Astrocyte of the spinal cord (primary cell): ENCODE data around the gene RAP1GAP2.

Experiments
- DNase-seq: peaks from one replicate; pipeline ENCODE4 v3.0.0; 2011; ENCODE audit warnings: low read depth, low spot score
- H3K4me3 ChIP-seq: 2 replicates; pipeline ENCODE4 v1.5.1; 2011; ENCODE audit warnings: low read depth, mild to moderate bottlenecking, low read length, moderate library complexity
- CTCF ChIP-seq: IDR thresholded peaks from 2 replicates; pipeline ENCODE4 v1.5.1; 2012; ENCODE audit warnings: low read depth, mild to moderate bottlenecking, low read length, inconsistent platforms
- in situ Hi-C: cut with HindIII; loops from 2 replicates; pipeline ENCODE4 v1.10.0; 2017; ENCODE audit warnings: low sequenced_read_pairs

Gene RAP1GAP2

GRCh38 chr17:2849327-2849670 is 53.1 kb downstream of the RAP1GAP2 start:
- no peak for TF ChIP-seq CTCF
- in situ Hi-C loops: no loop called here
- no peak for DNase-seq
- no peak overlapping the region for H3K4me3 ChIP-seq

GRCh38 chr17:2850991-2851390 is 54.8 kb downstream of the RAP1GAP2 start:
- in situ Hi-C loops: no loop called here
- H3K4me3 ChIP-seq: no peak overlapping the region
- TF ChIP-seq CTCF: no peak
- no peak for DNase-seq

- TF ChIP-seq CTCF: no peak
- H3K4me3 ChIP-seq: no peak overlapping the region
- DNase-seq: no peak
- in situ Hi-C loops: no loop called here
Observed at GRCh38 chr17:2851615-2852014, 55.4 kb downstream of the RAP1GAP2 start.

GRCh38 chr17:2852221-2852620 is 56.0 kb downstream of the RAP1GAP2 start:
- no peak overlapping the region for H3K4me3 ChIP-seq
- no peak for TF ChIP-seq CTCF
- in situ Hi-C loops: no loop called here
- no peak for DNase-seq

- in situ Hi-C loops: no loop called here
- TF ChIP-seq CTCF: no peak
- DNase-seq: no peak
- H3K4me3 ChIP-seq: peak overlapping the region; percentile 21
Observed at GRCh38 chr17:2852729-2853282, 56.6 kb downstream of the RAP1GAP2 start.

- no peak for DNase-seq
- peak overlapping the region; percentile 42 for H3K4me3 ChIP-seq
- in situ Hi-C loops: no loop called here
- no peak for TF ChIP-seq CTCF
Observed at GRCh38 chr17:2853283-2854142, 57.3 kb downstream of the RAP1GAP2 start.
